Measurements from ENCODE around the gene DNAJB6.

GRCh38 chr7:157461573-157462418, 125.0 kb downstream of the DNAJB6 start:
- no peak for TF ChIP-seq CTCF (IDR thresholded peaks at IDR 0.05)
- TF ChIP-seq POLR2A (IDR thresholded peaks at IDR 0.05): no peak
- no peak for TF ChIP-seq POLR2AphosphoS5 (IDR thresholded peaks at IDR 0.05)
- TF ChIP-seq EP300 (IDR thresholded peaks at IDR 0.05): no peak

All from suprapubic skin (tissue), 4 donors.